Measurements from ENCODE around the gene EYS. TPM values are rescaled to one million over a fixed set of nuclear protein-coding genes. Genes with fewer than 3 reads are reported as not detected.
A peak's percentile ranks its signal among the peaks of the same experiment; 100 is the strongest.

Gene EYS
- total and polyA plus RNA-seq, 4 donors: 0.08 to 0.63 (median 0.36) TPM

DNA sequence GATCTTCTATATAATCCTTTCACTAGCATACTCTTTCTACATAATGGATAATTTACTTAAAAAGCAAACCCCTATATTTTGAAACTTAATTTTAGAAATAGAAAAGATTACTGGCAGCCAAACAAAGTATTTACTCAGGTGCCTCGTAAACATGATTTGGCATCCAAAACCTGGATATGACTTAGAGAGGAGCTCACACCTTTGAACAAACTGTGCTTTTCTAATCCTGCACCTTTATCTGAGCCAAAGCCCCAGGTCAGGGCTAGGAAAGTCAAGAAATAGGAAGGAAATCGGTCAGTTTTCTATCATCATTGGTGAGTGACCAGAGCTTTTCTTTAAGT, 1900.5 kb downstream of the EYS start:
- WGBS: 26% methylated on average over 2 of the region's 2 CpGs
- peak overlapping the region in 1 of 2 donors; percentile 20 for H3K9ac ChIP-seq (ENCODE audit: low read depth in 1 of 2, low read length in 2 of 2)
- H3K27ac ChIP-seq (ENCODE audit: low read depth in 1 of 2, low read length in 2 of 2): peak overlapping the region; percentile 78 to 85
- no peaks in the 10 kb centered on the region for H3K27me3 ChIP-seq (ENCODE audit: control insufficient read depth in 4 of 4, insufficient read depth in 4 of 4, low read length in 3 of 4)
- peaks cover 0 to 22% (median 13%) of the 10 kb centered on the region in 4 donors for H3K4me1 ChIP-seq (ENCODE audit: control insufficient read depth in 4 of 4, insufficient read depth in 4 of 4, low read length in 3 of 4)
- no peak for TF ChIP-seq FOXA2 (IDR thresholded peaks at IDR 0.05)
- no peak for TF ChIP-seq RAD21 (IDR thresholded peaks at IDR 0.05)
- peak; percentile 1 for TF ChIP-seq YY1 (IDR thresholded peaks at IDR 0.05)
- TF ChIP-seq TAF1 (conservative IDR thresholded peaks at IDR 0.05): no peak
- TF ChIP-seq FOXA1 (IDR thresholded peaks at IDR 0.05): no peak
- TF ChIP-seq EGR1 (IDR thresholded peaks at IDR 0.05; ENCODE audit: low read depth in 2 of 2): no peak
- TF ChIP-seq HNF4G (IDR thresholded peaks at IDR 0.05): no peak
- TF ChIP-seq HNF4A (conservative IDR thresholded peaks at IDR 0.05): no peak
- TF ChIP-seq, protein P1, sequence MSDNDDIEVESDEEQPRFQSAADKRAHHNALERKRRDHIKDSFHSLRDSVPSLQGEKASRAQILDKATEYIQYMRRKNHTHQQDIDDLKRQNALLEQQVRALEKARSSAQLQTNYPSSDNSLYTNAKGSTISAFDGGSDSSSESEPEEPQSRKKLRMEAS (IDR thresholded peaks at IDR 0.05): no peak
- peak in 1 of 2 donors; percentile 2 for TF ChIP-seq GABPA (IDR thresholded peaks at IDR 0.05 in 1 of 2, conservative IDR thresholded peaks at IDR 0.05 in 1 of 2)
- no peak for TF ChIP-seq RXRA (IDR thresholded peaks at IDR 0.05)
- TF ChIP-seq, protein P2, sequence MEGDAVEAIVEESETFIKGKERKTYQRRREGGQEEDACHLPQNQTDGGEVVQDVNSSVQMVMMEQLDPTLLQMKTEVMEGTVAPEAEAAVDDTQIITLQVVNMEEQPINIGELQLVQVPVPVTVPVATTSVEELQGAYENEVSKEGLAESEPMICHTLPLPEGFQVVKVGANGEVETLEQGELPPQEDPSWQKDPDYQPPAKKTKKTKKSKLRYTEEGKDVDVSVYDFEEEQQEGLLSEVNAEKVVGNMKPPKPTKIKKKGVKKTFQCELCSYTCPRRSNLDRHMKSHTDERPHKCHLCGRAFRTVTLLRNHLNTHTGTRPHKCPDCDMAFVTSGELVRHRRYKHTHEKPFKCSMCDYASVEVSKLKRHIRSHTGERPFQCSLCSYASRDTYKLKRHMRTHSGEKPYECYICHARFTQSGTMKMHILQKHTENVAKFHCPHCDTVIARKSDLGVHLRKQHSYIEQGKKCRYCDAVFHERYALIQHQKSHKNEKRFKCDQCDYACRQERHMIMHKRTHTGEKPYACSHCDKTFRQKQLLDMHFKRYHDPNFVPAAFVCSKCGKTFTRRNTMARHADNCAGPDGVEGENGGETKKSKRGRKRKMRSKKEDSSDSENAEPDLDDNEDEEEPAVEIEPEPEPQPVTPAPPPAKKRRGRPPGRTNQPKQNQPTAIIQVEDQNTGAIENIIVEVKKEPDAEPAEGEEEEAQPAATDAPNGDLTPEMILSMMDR (IDR thresholded peaks at IDR 0.05; ENCODE audit: low read depth, low read length, missing input control): no peak
- TF ChIP-seq, protein P3, sequence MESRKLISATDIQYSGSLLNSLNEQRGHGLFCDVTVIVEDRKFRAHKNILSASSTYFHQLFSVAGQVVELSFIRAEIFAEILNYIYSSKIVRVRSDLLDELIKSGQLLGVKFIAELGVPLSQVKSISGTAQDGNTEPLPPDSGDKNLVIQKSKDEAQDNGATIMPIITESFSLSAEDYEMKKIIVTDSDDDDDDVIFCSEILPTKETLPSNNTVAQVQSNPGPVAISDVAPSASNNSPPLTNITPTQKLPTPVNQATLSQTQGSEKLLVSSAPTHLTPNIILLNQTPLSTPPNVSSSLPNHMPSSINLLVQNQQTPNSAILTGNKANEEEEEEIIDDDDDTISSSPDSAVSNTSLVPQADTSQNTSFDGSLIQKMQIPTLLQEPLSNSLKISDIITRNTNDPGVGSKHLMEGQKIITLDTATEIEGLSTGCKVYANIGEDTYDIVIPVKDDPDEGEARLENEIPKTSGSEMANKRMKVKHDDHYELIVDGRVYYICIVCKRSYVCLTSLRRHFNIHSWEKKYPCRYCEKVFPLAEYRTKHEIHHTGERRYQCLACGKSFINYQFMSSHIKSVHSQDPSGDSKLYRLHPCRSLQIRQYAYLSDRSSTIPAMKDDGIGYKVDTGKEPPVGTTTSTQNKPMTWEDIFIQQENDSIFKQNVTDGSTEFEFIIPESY (IDR thresholded peaks at IDR 0.05): peak; percentile 0
- TF ChIP-seq SP1 (IDR thresholded peaks at IDR 0.05): no peak
- TF ChIP-seq, protein P4, sequence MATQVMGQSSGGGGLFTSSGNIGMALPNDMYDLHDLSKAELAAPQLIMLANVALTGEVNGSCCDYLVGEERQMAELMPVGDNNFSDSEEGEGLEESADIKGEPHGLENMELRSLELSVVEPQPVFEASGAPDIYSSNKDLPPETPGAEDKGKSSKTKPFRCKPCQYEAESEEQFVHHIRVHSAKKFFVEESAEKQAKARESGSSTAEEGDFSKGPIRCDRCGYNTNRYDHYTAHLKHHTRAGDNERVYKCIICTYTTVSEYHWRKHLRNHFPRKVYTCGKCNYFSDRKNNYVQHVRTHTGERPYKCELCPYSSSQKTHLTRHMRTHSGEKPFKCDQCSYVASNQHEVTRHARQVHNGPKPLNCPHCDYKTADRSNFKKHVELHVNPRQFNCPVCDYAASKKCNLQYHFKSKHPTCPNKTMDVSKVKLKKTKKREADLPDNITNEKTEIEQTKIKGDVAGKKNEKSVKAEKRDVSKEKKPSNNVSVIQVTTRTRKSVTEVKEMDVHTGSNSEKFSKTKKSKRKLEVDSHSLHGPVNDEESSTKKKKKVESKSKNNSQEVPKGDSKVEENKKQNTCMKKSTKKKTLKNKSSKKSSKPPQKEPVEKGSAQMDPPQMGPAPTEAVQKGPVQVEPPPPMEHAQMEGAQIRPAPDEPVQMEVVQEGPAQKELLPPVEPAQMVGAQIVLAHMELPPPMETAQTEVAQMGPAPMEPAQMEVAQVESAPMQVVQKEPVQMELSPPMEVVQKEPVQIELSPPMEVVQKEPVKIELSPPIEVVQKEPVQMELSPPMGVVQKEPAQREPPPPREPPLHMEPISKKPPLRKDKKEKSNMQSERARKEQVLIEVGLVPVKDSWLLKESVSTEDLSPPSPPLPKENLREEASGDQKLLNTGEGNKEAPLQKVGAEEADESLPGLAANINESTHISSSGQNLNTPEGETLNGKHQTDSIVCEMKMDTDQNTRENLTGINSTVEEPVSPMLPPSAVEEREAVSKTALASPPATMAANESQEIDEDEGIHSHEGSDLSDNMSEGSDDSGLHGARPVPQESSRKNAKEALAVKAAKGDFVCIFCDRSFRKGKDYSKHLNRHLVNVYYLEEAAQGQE (IDR thresholded peaks at IDR 0.05): no peak
- TF ChIP-seq, protein P5, sequence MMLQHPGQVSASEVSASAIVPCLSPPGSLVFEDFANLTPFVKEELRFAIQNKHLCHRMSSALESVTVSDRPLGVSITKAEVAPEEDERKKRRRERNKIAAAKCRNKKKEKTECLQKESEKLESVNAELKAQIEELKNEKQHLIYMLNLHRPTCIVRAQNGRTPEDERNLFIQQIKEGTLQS (IDR thresholded peaks at IDR 0.05): no peak
- no peak for TF ChIP-seq NR2F2 (IDR thresholded peaks at IDR 0.05)
- no peak for TF ChIP-seq JUND (IDR thresholded peaks at IDR 0.05)
- DNase-seq (ENCODE audit: low spot score): no peak
- H3K4me3 ChIP-seq (ENCODE audit: low read depth in 1 of 3, low read length in 3 of 3): no peak overlapping the region
- no peaks in the 10 kb centered on the region for H3K9me3 ChIP-seq (ENCODE audit: control insufficient read depth in 4 of 4, low read length in 3 of 4)
- no peaks in the 10 kb centered on the region for H3K36me3 ChIP-seq (ENCODE audit: control insufficient read depth in 4 of 4, insufficient read depth in 3 of 4, low read depth in 1 of 4, low read length in 3 of 4)
